Natural killer cell treated with Interleukin-12 subunit alpha and Interleukin-12 subunit beta and Interleukin-15 and Interleukin-18, amount 100 ng/mL, for 72 hours (primary cell): ENCODE measurements around the gene PRRT4. TPM values are rescaled to one million over a fixed set of nuclear protein-coding genes. Genes with fewer than 3 reads are reported as not detected.

Experiments
- ATAC-seq, 2 donors: fragments of 150-1000 bp; cut with Tn5 transposase in 1 of 2; sonication (Bioruptor Pico), chemical (Tn5 transposase) in 1 of 2; 2 replicates each; pipeline ENCODE4 v1.10.0; 2021
- DNase-seq: peaks from one replicate; pipeline ENCODE4 v3.0.0; 2022; ENCODE audit warnings: low spot score
- H3K27ac Mint-ChIP-seq, 2 donors: 1 replicate in 1 of 2; 2 replicates in 1 of 2; pipeline ENCODE4 v1.8.0; 2022; ENCODE audit warnings: mixed read lengths in 2 of 2, mild to moderate bottlenecking in 1 of 2, moderate library complexity in 1 of 2
- H3K27me3 Mint-ChIP-seq, 2 donors: 1 replicate in 1 of 2; 2 replicates in 1 of 2; pipeline ENCODE4 v1.8.0; 2022; ENCODE audit warnings: mixed read lengths in 2 of 2
- H3K36me3 Mint-ChIP-seq: one replicate; pipeline ENCODE4 v1.8.0; 2022; ENCODE audit warnings: mixed read lengths
- H3K4me1 Mint-ChIP-seq, 2 donors: 1 replicate in 1 of 2; 2 replicates in 1 of 2; pipeline ENCODE4 v1.8.0; 2022; ENCODE audit warnings: low read depth in 2 of 2, mixed read lengths in 2 of 2, mild to moderate bottlenecking in 1 of 2
- H3K4me3 Mint-ChIP-seq: one replicate; pipeline ENCODE4 v1.8.0; 2022; ENCODE audit warnings: mixed read lengths
- H3K9me3 Mint-ChIP-seq: 2 replicates; pipeline ENCODE4 v1.8.0; 2022; ENCODE audit warnings: mixed read lengths
- total RNA-seq, 2 donors: library from RNA; stranded (reverse); gene quantifications; one replicate each; pipeline ENCODE4 v1.2.3, GENCODE V29; 2022

The PRRT4 gene
- total RNA-seq, 2 donors from 2014 or later, result not detected

- ATAC-seq (no peak), DNase-seq (no peak)
- peaks cover 0 to 3% of the 10 kb centered on the region in 2 donors for H3K4me1 Mint-ChIP-seq
- no peak overlapping the region for H3K4me3 Mint-ChIP-seq
- no peaks in the 10 kb centered on the region for H3K27me3 Mint-ChIP-seq
- no peaks in the 10 kb centered on the region for H3K9me3 Mint-ChIP-seq
- peaks cover 12% of the 10 kb centered on the region for H3K36me3 Mint-ChIP-seq
- H3K27ac Mint-ChIP-seq, result no peak overlapping the region
Observed at GRCh38 chr7:128302139-128302538, 59.4 kb downstream of the PRRT4 start.

Other genes starting within 250 kb of the PRRT4 start
- not detected for gene LEP, start 120.4 kb downstream of the PRRT4 start, total RNA-seq
- gene RBM28, start 17.8 kb downstream of the PRRT4 start, total RNA-seq, result 10 to 100 TPM; 46.4 to 77.1 TPM
- 10 to 100 TPM; 15.8 to 34.5 TPM for gene IMPDH1, start 48.3 kb upstream of the PRRT4 start, total RNA-seq
- gene HILPDA, start 94.2 kb upstream of the PRRT4 start, total RNA-seq, result 1 to 10 TPM; 3.8 to 9.1 TPM
- gene METTL2B, start 115.1 kb upstream of the PRRT4 start, total RNA-seq, result 10 to 100 TPM; 35.7 to 48.2 TPM